GM06990 (cell line): Measurements from ENCODE around the gene REEP5.
A peak's percentile ranks its signal among the peaks of the same experiment; 100 is the strongest.

Experiments
- DNase-seq: peaks from one replicate; pipeline ENCODE4 v3.0.0-alpha.2; 2011; ENCODE audit not compliant: insufficient read length; ENCODE audit errors: extremely low read depth
- H3K27me3 ChIP-seq: replicated peaks from 2 replicates; pipeline ENCODE4 v1.6.0; 2011; ENCODE audit warnings: low read length; ENCODE audit not compliant: control insufficient read depth, insufficient read depth
- H3K36me3 ChIP-seq: 2 replicates; pipeline ENCODE4 v1.5.1; 2011; ENCODE audit warnings: low read length; ENCODE audit not compliant: control insufficient read depth, insufficient read depth
- H3K4me3 ChIP-seq: replicated peaks from 2 replicates; pipeline ENCODE4 v1.5.1; 2011; ENCODE audit warnings: low read depth, mild to moderate bottlenecking, control low read depth, low read length
- CTCF ChIP-seq: IDR thresholded peaks from 2 replicates; pipeline ENCODE4 v1.5.1; 2011; ENCODE audit warnings: low read length, control low read depth, mild to moderate bottlenecking, inconsistent platforms; ENCODE audit not compliant: insufficient read depth, poor library complexity, severe bottlenecking

REEP5 gene

DNA sequence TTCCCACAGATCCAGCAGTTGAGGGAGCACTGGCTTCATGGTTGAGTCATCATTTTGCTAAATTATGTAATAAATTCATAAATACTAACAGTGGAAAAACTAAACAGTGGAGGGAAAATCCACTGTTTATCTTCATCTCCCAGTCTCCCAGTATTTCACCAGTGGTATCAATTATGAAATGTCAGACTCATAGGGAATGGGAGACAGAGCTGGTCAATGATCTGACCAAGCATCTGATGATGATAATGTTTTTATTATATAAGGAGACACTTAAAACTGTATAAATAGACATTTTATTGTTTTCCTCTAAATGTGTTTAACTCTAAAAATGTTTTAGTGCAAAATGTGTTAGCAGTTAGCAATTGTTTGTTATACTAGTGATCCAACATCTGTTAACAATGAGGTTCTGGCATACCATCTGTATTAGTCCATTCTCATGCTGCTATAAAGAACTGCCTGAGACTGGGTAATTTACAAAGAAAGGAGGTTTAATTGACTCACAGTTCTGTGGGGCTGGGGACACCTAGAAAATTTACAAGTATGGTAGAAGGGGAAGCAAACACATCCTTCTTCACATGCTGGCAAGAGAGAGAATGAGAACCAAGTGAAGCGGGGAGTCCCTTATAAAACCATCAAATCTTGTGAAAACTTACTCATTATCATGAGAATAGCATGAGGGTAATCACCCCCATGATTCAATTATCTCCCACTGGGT, 11.8 kb upstream of the REEP5 start:
- no peak for TF ChIP-seq CTCF
- Histone ChIP-seq H3K27me3 (no peaks in the 10 kb centered on the region), H3K4me3 (no peak overlapping the region), H3K36me3 (no peaks in the 10 kb centered on the region)
- DNase-seq = no peak

DNA sequence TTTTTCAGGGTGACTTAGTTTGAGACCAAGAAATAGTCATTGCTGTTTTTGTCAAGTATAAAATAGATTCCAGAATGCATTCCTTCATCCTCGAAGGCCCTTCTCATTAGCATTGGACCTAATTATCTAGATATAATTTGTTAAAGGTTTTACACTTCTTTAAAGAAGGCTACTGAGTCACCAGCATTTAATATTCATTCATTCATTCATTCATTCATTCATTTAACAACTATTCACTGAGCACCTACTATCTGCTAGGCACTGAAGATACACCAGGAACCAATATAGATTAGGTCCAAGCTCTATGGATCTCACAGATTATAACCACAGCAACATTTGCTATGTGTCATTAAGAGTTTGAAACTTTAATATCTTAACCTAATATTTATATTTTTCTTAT, 11.1 kb upstream of the REEP5 start:
- no peaks in the 10 kb centered on the region for H3K36me3 ChIP-seq
- no peak for DNase-seq
- no peak overlapping the region for H3K4me3 ChIP-seq
- TF ChIP-seq CTCF = no peak
- no peaks in the 10 kb centered on the region for H3K27me3 ChIP-seq

DNA sequence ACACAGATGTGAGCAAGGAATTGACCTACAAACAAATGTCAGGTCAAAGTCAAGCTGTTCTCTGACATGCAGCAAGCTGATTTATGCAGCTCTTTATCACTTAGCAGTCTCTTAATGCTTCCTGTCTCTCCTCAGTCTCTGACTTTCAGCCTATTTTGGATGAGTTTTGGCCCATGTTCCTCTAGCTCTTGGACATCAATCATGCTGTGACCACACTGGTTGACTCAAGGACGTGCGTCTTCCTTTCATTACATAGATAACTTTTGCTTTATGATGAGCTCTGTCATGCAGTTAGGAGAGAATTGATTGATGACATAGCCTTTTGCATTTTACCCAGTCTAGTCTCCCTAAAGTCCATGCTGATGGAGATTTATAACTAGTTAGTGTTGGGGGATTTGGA, 9.4 kb upstream of the REEP5 start:
- TF ChIP-seq CTCF = no peak
- no peaks in the 10 kb centered on the region for H3K27me3 ChIP-seq
- no peak overlapping the region for H3K4me3 ChIP-seq
- DNase-seq = no peak
- no peaks in the 10 kb centered on the region for H3K36me3 ChIP-seq

GRCh38 chr5:112930082-112930344, 8.0 kb upstream of the REEP5 start:
- Histone ChIP-seq H3K27me3 (no peaks in the 10 kb centered on the region), H3K4me3 (no peak overlapping the region), H3K36me3 (no peaks in the 10 kb centered on the region)
- DNase-seq = peak; percentile 57
- no peak for TF ChIP-seq CTCF

GRCh38 chr5:112929336-112930081, 7.5 kb upstream of the REEP5 start:
- DNase-seq = peak; percentile 41
- Histone ChIP-seq H3K27me3 (no peaks in the 10 kb centered on the region), H3K4me3 (peak overlapping the region; percentile 51), H3K36me3 (no peaks in the 10 kb centered on the region)
- TF ChIP-seq CTCF = no peak

- Histone ChIP-seq H3K36me3 (peaks cover 1% of the 10 kb centered on the region; the same call in 1 of the 2 replicates), H3K27me3 (no peaks in the 10 kb centered on the region), H3K4me3 (no peak overlapping the region; the same call in 1 of the 2 replicates)
- TF ChIP-seq CTCF = no peak
- no peak for DNase-seq
Observed at GRCh38 chr5:112923988-112924387, 2.0 kb upstream of the REEP5 start.
